SW480 (cell line): Measurements from ENCODE around the gene SNX20.

ENCODE experiments used
- DNase-seq: peaks from one replicate; pipeline ENCODE4 v3.0.0-alpha.2; 2016; ENCODE audit warnings: low spot score

The SNX20 gene

GRCh38 chr16:50657241-50657640 lies 23.9 kb downstream of the SNX20 start:
- no peak for DNase-seq

- no peak for DNase-seq
Observed at GRCh38 chr16:50655558-50656055, 25.5 kb downstream of the SNX20 start.

GRCh38 chr16:50653633-50654519 lies 27.2 kb downstream of the SNX20 start:
- DNase-seq: no peak

GRCh38 chr16:50652836-50653425 lies 28.2 kb downstream of the SNX20 start:
- DNase-seq: no peak

GRCh38 chr16:50651835-50652438 lies 29.2 kb downstream of the SNX20 start:
- DNase-seq: peak; percentile 52

GRCh38 chr16:50646345-50646744 lies 34.8 kb downstream of the SNX20 start:
- no peak for DNase-seq

GRCh38 chr16:50645563-50646220 lies 35.4 kb downstream of the SNX20 start:
- no peak for DNase-seq

GRCh38 chr16:50644729-50645128 lies 36.4 kb downstream of the SNX20 start:
- DNase-seq: no peak

GRCh38 chr16:50644245-50644644 lies 36.9 kb downstream of the SNX20 start:
- DNase-seq: no peak

- no peak for DNase-seq
Observed at GRCh38 chr16:50643192-50643591, 37.9 kb downstream of the SNX20 start.

GRCh38 chr16:50642349-50642748 lies 38.8 kb downstream of the SNX20 start:
- DNase-seq: no peak

GRCh38 chr16:50641818-50642187 lies 39.3 kb downstream of the SNX20 start:
- no peak for DNase-seq

GRCh38 chr16:50640919-50641817 lies 39.9 kb downstream of the SNX20 start:
- DNase-seq: no peak

GRCh38 chr16:50640391-50640790 lies 40.7 kb downstream of the SNX20 start:
- no peak for DNase-seq

GRCh38 chr16:50638816-50639670 lies 42.1 kb downstream of the SNX20 start:
- no peak for DNase-seq

GRCh38 chr16:50637716-50638602 lies 43.2 kb downstream of the SNX20 start:
- DNase-seq: no peak

- DNase-seq: no peak
Observed at GRCh38 chr16:50636753-50637374, 44.2 kb downstream of the SNX20 start.

- DNase-seq: no peak
Observed at GRCh38 chr16:50635505-50636392, 45.4 kb downstream of the SNX20 start.
